ENCODE results near the gene PLCB1.

The PLCB1 gene

GRCh38 chr20:8777911-8778310, 645.8 kb downstream of the PLCB1 start:
- peak in 1 of 2 donors; percentile 55 for DNase-seq (ENCODE audit: low read depth in 2 of 2)
- no peak for TF ChIP-seq CTCF (IDR thresholded peaks at IDR 0.05; ENCODE audit: low read depth, low read length)

GRCh38 chr20:8778387-8778786, 646.3 kb downstream of the PLCB1 start:
- DNase-seq (ENCODE audit: low read depth in 2 of 2): no peak
- no peak overlapping the region for H3K4me3 ChIP-seq (replicated peaks in 1 of 2; ENCODE audit: low read depth in 2 of 2, low read length in 2 of 2)
- TF ChIP-seq CTCF (IDR thresholded peaks at IDR 0.05; ENCODE audit: low read depth, low read length): no peak

More at GRCh38 chr20:8777911-8778310, 645.8 kb downstream of the PLCB1 start:
- no peak overlapping the region for H3K4me3 ChIP-seq (replicated peaks in 1 of 2; ENCODE audit: low read depth in 2 of 2, low read length in 2 of 2)

- no peak for TF ChIP-seq CTCF (IDR thresholded peaks at IDR 0.05; ENCODE audit: low read depth, low read length)
- no peak for DNase-seq (ENCODE audit: low read depth in 2 of 2)
- H3K4me3 ChIP-seq (replicated peaks in 1 of 2; ENCODE audit: low read depth in 2 of 2, low read length in 2 of 2): no peak overlapping the region
Measured at GRCh38 chr20:8780915-8781314, 648.8 kb downstream of the PLCB1 start.

- peak; percentile 82 to 89 for DNase-seq (ENCODE audit: low read depth in 2 of 2)
- H3K4me3 ChIP-seq (replicated peaks in 1 of 2; ENCODE audit: low read depth in 2 of 2, low read length in 2 of 2): no peak overlapping the region
- no peak for TF ChIP-seq CTCF (IDR thresholded peaks at IDR 0.05; ENCODE audit: low read depth, low read length)
Measured at GRCh38 chr20:8782804-8783203, 650.7 kb downstream of the PLCB1 start.

GRCh38 chr20:8783734-8784133, 651.7 kb downstream of the PLCB1 start:
- TF ChIP-seq CTCF (IDR thresholded peaks at IDR 0.05; ENCODE audit: low read depth, low read length): no peak
- DNase-seq (ENCODE audit: low read depth in 2 of 2): no peak
- H3K4me3 ChIP-seq (replicated peaks in 1 of 2; ENCODE audit: low read depth in 2 of 2, low read length in 2 of 2): no peak overlapping the region

- no peak for TF ChIP-seq CTCF (IDR thresholded peaks at IDR 0.05; ENCODE audit: low read depth, low read length)
- no peak for DNase-seq (ENCODE audit: low read depth in 2 of 2)
- H3K4me3 ChIP-seq (replicated peaks in 1 of 2; ENCODE audit: low read depth in 2 of 2, low read length in 2 of 2): no peak overlapping the region
Measured at GRCh38 chr20:8786383-8786782, 654.3 kb downstream of the PLCB1 start.

GRCh38 chr20:8787090-8787489, 655.0 kb downstream of the PLCB1 start:
- no peak for DNase-seq (ENCODE audit: low read depth in 2 of 2)
- H3K4me3 ChIP-seq (replicated peaks in 1 of 2; ENCODE audit: low read depth in 2 of 2, low read length in 2 of 2): no peak overlapping the region
- no peak for TF ChIP-seq CTCF (IDR thresholded peaks at IDR 0.05; ENCODE audit: low read depth, low read length)
